OCI-LY1 (cell line): ENCODE data around the gene MLLT6.

Experiments
- H2AFZ ChIP-seq: fragments of 200-600 bp; sonication (generic), shearing (Covaris generic); 2 replicates; pipeline ENCODE4 v1.6.0; 2014; ENCODE audit warnings: antibody characterized with exemption, mild to moderate bottlenecking, low read length
- H3F3A ChIP-seq: fragments of 200-600 bp; sonication (generic), shearing (Covaris generic); 2 replicates; pipeline ENCODE4 v1.6.0; 2014; ENCODE audit warnings: mild to moderate bottlenecking, antibody characterized with exemption, low read length, moderate library complexity; ENCODE audit not compliant: insufficient read depth
- H3K27ac ChIP-seq: fragments of 200-600 bp; sonication (generic); 2 replicates; pipeline ENCODE4 v1.5.1; 2014; ENCODE audit warnings: low read length, mixed run types, mild to moderate bottlenecking, low read depth; ENCODE audit not compliant: poor library complexity, severe bottlenecking
- H3K27me3 ChIP-seq: fragments of 200-600 bp; sonication (generic); 2 replicates; pipeline ENCODE4 v1.6.0; 2014; ENCODE audit warnings: antibody characterized with exemption, mild to moderate bottlenecking, low read length, moderate library complexity; ENCODE audit not compliant: insufficient read depth
- H3K36me3 ChIP-seq: fragments of 200-600 bp; sonication (generic); 2 replicates; pipeline ENCODE4 v1.6.1; 2014; ENCODE audit warnings: mild to moderate bottlenecking, antibody characterized with exemption, low read length, moderate library complexity, mixed read lengths; ENCODE audit not compliant: insufficient read depth
- H3K4me1 ChIP-seq: fragments of 200-600 bp; sonication (generic); 2 replicates; pipeline ENCODE4 v1.5.1; 2014; ENCODE audit warnings: mild to moderate bottlenecking, low read length, moderate library complexity; ENCODE audit not compliant: insufficient read depth, severe bottlenecking
- H3K4me2 ChIP-seq: fragments of 200-600 bp; sonication (generic), shearing (Covaris generic); 2 replicates; pipeline ENCODE4 v1.6.1; 2014; ENCODE audit warnings: low read length
- H3K4me3 ChIP-seq: fragments of 200-600 bp; sonication (generic); 2 replicates; pipeline ENCODE4 v1.5.1; 2014; ENCODE audit warnings: low read length, low read depth, mild to moderate bottlenecking, mixed read lengths; ENCODE audit not compliant: poor library complexity, severe bottlenecking
- H3K79me2 ChIP-seq: fragments of 200-600 bp; shearing (Covaris generic); 2 replicates; pipeline ENCODE4 v1.6.1; 2016; ENCODE audit warnings: mixed run types, low read length, mixed read lengths; ENCODE audit not compliant: insufficient read depth
- H3K9ac ChIP-seq: fragments of 200-600 bp; sonication (generic), shearing (Covaris generic); 2 replicates; pipeline ENCODE4 v1.6.1; 2014; ENCODE audit warnings: mild to moderate bottlenecking, low read length, mixed read lengths
- H3K9me2 ChIP-seq: fragments of 200-600 bp; sonication (generic), shearing (Covaris generic); 2 replicates; pipeline ENCODE4 v1.6.1; 2014; ENCODE audit warnings: low read depth, mild to moderate bottlenecking, low read length, mixed read lengths
- H3K9me3 ChIP-seq: fragments of 200-600 bp; shearing (Covaris generic); 2 replicates; pipeline ENCODE4 v1.6.1; 2014; ENCODE audit warnings: low read length, mixed read lengths
- H4K20me1 ChIP-seq: fragments of 200-600 bp; sonication (generic), shearing (Covaris generic); 2 replicates; pipeline ENCODE4 v1.6.0; 2016; ENCODE audit warnings: mild to moderate bottlenecking, low read length; ENCODE audit not compliant: insufficient read depth
- EZH2 ChIP-seq: fragments of 200-600 bp; sonication (generic), shearing (Covaris generic); IDR thresholded peaks from 2 replicates; pipeline ENCODE4 v1.8.0; 2017; ENCODE audit warnings: borderline replicate concordance, mixed run types, mild to moderate bottlenecking, antibody characterized with exemption, low read length, moderate library complexity, mixed read lengths
- TF ChIP-seq, protein P1 (sequence below): fragments of 200-600 bp; sonication (generic), shearing (Covaris generic); IDR thresholded peaks from 2 replicates; pipeline ENCODE4 v1.5.1; 2017; ENCODE audit warnings: mild to moderate bottlenecking, antibody characterized with exemption, low read length, moderate library complexity, mixed read lengths

MLLT6 gene

DNA sequence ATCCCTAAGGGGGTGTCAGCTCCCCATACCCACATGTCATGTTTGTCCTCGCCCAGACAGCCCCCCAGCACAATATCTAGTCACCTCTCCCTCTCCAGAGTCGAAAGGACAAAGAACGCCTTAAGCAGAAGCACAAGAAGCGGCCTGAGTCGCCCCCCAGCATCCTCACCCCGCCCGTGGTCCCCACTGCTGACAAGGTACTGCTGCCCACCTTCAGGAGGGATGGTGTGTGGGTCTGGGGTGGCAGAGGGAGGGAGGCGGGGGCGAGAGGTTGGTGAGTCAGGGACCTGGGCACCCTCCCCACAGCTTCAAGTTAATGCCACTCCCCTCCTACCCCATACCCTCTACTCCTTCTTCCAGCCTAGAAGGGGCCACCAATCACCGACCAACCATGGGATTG, 7.5 kb downstream of the MLLT6 start:
- H3K9me2 ChIP-seq = no peaks in the 10 kb centered on the region
- no peak overlapping the region for H3K9ac ChIP-seq
- no peak overlapping the region for H3K4me3 ChIP-seq
- no peaks in the 10 kb centered on the region for H3K9me3 ChIP-seq
- H3K27me3 ChIP-seq = no peaks in the 10 kb centered on the region
- H4K20me1 ChIP-seq = no peaks in the 10 kb centered on the region
- H3K4me1 ChIP-seq = no peaks in the 10 kb centered on the region
- H2AFZ ChIP-seq = no peak overlapping the region
- peaks cover 87% of the 10 kb centered on the region for H3K36me3 ChIP-seq
- no peak overlapping the region for H3K4me2 ChIP-seq
- no peaks in the 10 kb centered on the region for H3K79me2 ChIP-seq
- TF ChIP-seq, protein P1, sequence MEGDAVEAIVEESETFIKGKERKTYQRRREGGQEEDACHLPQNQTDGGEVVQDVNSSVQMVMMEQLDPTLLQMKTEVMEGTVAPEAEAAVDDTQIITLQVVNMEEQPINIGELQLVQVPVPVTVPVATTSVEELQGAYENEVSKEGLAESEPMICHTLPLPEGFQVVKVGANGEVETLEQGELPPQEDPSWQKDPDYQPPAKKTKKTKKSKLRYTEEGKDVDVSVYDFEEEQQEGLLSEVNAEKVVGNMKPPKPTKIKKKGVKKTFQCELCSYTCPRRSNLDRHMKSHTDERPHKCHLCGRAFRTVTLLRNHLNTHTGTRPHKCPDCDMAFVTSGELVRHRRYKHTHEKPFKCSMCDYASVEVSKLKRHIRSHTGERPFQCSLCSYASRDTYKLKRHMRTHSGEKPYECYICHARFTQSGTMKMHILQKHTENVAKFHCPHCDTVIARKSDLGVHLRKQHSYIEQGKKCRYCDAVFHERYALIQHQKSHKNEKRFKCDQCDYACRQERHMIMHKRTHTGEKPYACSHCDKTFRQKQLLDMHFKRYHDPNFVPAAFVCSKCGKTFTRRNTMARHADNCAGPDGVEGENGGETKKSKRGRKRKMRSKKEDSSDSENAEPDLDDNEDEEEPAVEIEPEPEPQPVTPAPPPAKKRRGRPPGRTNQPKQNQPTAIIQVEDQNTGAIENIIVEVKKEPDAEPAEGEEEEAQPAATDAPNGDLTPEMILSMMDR = no peak
- TF ChIP-seq EZH2 = no peak
- H3F3A ChIP-seq = no peaks in the 10 kb centered on the region
- no peak overlapping the region for H3K27ac ChIP-seq

DNA sequence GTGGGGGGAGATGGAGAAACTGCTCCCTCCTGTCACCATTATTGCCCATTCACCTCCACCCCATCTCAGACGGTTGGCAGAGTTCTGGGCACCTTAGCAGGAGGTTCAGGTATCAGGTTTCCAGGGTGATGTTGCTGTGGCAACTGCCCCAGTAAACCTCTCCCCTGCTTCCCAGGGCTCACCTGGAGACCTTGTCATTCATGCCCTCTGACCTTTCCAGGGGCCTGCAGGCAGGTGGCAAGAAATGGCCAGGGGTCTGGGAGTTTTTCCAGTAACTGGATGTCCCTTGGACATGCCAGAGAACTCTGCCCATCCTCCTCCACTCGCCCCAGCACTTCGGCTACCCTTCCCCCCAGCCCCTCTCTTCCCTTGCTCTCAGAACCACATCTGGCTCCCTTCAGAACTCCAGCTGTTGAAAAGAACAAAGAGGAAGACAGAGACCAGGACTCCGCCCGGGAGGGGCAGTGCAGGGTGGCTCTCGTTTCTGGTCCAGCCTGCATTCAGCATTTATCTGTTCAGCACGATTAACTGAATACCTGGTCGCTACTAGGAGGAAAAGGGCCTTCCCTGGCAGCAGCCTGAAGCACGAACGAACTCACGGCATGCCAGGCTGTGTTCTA, 8.5 kb downstream of the MLLT6 start:
- no peaks in the 10 kb centered on the region for H3K9me3 ChIP-seq
- no peak overlapping the region for H2AFZ ChIP-seq
- no peaks in the 10 kb centered on the region for H3K9me2 ChIP-seq
- peaks cover 2% of the 10 kb centered on the region for H3K4me1 ChIP-seq
- H3K4me2 ChIP-seq = no peak overlapping the region
- H3F3A ChIP-seq = no peaks in the 10 kb centered on the region
- peaks cover 88% of the 10 kb centered on the region for H3K36me3 ChIP-seq
- TF ChIP-seq EZH2 = no peak
- TF ChIP-seq, protein P1 = no peak
- H3K27ac ChIP-seq = no peak overlapping the region
- no peaks in the 10 kb centered on the region for H3K27me3 ChIP-seq
- no peaks in the 10 kb centered on the region for H3K79me2 ChIP-seq
- no peak overlapping the region for H3K9ac ChIP-seq
- H4K20me1 ChIP-seq = no peaks in the 10 kb centered on the region
- H3K4me3 ChIP-seq = no peak overlapping the region

DNA sequence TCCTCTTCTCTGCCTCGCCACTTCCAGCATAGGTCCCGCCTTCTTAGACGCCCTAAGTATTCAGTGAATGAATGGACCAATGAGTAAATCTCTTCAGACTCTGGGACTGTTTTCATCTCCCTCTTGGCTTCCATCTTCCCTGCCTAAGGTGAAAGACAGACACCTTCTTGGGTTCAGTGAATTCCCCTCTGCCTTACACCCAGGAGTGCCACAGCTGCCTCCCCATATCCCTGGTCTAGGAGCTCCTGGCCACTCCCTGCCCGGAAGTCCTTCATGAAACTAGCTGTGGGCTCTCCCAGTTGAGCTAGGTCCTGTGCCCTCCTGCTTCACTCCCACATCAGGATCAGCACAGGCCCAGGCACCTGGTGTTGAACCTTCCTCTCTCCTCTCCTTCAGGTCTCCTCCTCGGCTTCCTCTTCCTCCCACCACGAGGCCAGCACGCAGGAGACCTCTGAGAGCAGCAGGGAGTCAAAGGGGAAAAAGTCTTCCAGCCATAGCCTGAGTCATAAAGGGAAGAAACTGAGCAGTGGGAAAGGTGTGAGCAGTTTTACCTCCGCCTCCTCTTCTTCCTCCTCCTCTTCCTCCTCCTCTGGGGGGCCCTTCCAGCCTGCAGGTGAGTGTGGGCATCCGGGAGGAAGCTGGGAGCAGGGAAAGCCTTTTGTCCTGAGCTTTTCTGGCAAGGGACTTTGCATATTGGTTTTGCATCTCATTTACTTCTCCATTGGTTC, 10.3 kb downstream of the MLLT6 start:
- no peaks in the 10 kb centered on the region for H3K27me3 ChIP-seq
- peaks cover 7% of the 10 kb centered on the region for H3K4me1 ChIP-seq
- no peaks in the 10 kb centered on the region for H3F3A ChIP-seq
- no peaks in the 10 kb centered on the region for H3K9me2 ChIP-seq
- H3K4me3 ChIP-seq = no peak overlapping the region
- no peaks in the 10 kb centered on the region for H3K9me3 ChIP-seq
- H3K79me2 ChIP-seq = no peaks in the 10 kb centered on the region
- no peak overlapping the region for H3K27ac ChIP-seq
- TF ChIP-seq EZH2 = no peak
- TF ChIP-seq, protein P1 = no peak
- H3K4me2 ChIP-seq = no peak overlapping the region
- no peaks in the 10 kb centered on the region for H4K20me1 ChIP-seq
- H3K36me3 ChIP-seq = peaks cover 89% of the 10 kb centered on the region
- no peak overlapping the region for H2AFZ ChIP-seq
- H3K9ac ChIP-seq = no peak overlapping the region
